Activated B cell treated with CpG ODN at 0.5 μM for 24 hours (primary cell): Measurements from ENCODE around the gene ICE2. TPM values are rescaled to one million over a fixed set of nuclear protein-coding genes. Genes with fewer than 3 reads are reported as not detected.
A peak's percentile ranks its signal among the peaks of the same experiment; 100 is the strongest.

ENCODE experiments used
- ATAC-seq: fragments of 200-7000 bp; cut with Tn5 transposase; one replicate; pipeline ENCODE4 v1.10.0; 2021; ENCODE audit warnings: low read depth, mild to moderate bottlenecking, moderate library complexity
- CTCF ChIA-PET: fragments of 350-600 bp; sonication (Branson Sonifier 250); formaldehyde crosslinking; loops from one replicate; lab custom pipeline; 2021; ENCODE audit warnings: antibody characterized with exemption; lab: Charles Lee
- POLR2A ChIA-PET: fragments of 350-600 bp; sonication (Branson Sonifier 250); formaldehyde crosslinking; loops from one replicate; lab custom pipeline; 2021; ENCODE audit warnings: antibody characterized with exemption; lab: Charles Lee
- DNase-seq: peaks from one replicate; pipeline ENCODE4 v3.0.0; 2022
- H3K27ac Mint-ChIP-seq: one replicate; pipeline ENCODE4 v1.8.0; 2020; ENCODE audit warnings: mixed read lengths
- H3K27me3 Mint-ChIP-seq: one replicate; pipeline ENCODE4 v1.8.0; 2021; ENCODE audit warnings: mixed read lengths
- H3K36me3 Mint-ChIP-seq: one replicate; pipeline ENCODE4 v1.8.0; 2021; ENCODE audit warnings: low read depth, mixed read lengths
- H3K4me1 Mint-ChIP-seq: one replicate; pipeline ENCODE4 v1.8.0; 2021; ENCODE audit warnings: mixed read lengths
- H3K4me3 Mint-ChIP-seq: one replicate; pipeline ENCODE4 v1.8.0; 2020; ENCODE audit warnings: mild to moderate bottlenecking, mixed read lengths
- H3K9me3 Mint-ChIP-seq: one replicate; pipeline ENCODE4 v1.8.0; 2020; ENCODE audit warnings: mixed read lengths
- intact Hi-C: fragments of 100-400 bp; cut with micrococcal nuclease; formaldehyde crosslinking; loops from one replicate; pipeline ENCODE4 v1.15.1; 2024
- total RNA-seq: library from RNA; stranded (reverse); gene quantifications from 2 replicates; pipeline ENCODE4 v1.2.3, GENCODE V29; 2022
- TF ChIP-seq, protein P1 (sequence below): fragments of 200-600 bp; IDR thresholded peaks from one replicate; pipeline ENCODE4 v1.8.0; 2022; ENCODE audit warnings: antibody characterized with exemption, mild to moderate bottlenecking

ICE2 gene
- total RNA-seq, 1 donor from 2014 or later: 78.0 TPM

DNA sequence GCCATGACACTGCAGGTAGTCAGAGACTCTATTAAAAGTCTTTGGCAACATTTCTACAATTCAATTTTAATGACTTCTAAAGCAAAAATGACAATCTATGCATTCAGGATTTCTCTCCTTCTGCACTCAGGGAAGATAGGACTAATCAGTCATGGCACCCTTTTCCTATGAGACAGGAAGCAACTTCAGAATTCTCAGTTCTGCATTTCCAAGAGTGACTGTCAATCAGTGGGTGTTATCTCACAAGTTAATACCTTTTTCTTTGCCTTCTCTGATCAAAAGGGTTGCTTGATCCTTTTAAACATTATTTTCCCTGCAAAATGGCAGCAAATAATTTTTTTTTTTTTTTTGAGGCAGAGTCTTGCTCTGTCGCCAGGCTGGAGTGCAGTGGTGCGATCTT, 7.8 kb upstream of the ICE2 start:
- H3K27ac Mint-ChIP-seq: no peak overlapping the region
- no peaks in the 10 kb centered on the region for H3K27me3 Mint-ChIP-seq
- peaks cover 19% of the 10 kb centered on the region for H3K4me1 Mint-ChIP-seq
- no peaks in the 10 kb centered on the region for H3K9me3 Mint-ChIP-seq
- ChIA-PET POLR2A (no interaction called here), CTCF (no interaction called here)
- intact Hi-C loops: no loop called here
- peaks cover 9% of the 10 kb centered on the region for H3K36me3 Mint-ChIP-seq
- no peak for ATAC-seq
- TF ChIP-seq, protein P1, sequence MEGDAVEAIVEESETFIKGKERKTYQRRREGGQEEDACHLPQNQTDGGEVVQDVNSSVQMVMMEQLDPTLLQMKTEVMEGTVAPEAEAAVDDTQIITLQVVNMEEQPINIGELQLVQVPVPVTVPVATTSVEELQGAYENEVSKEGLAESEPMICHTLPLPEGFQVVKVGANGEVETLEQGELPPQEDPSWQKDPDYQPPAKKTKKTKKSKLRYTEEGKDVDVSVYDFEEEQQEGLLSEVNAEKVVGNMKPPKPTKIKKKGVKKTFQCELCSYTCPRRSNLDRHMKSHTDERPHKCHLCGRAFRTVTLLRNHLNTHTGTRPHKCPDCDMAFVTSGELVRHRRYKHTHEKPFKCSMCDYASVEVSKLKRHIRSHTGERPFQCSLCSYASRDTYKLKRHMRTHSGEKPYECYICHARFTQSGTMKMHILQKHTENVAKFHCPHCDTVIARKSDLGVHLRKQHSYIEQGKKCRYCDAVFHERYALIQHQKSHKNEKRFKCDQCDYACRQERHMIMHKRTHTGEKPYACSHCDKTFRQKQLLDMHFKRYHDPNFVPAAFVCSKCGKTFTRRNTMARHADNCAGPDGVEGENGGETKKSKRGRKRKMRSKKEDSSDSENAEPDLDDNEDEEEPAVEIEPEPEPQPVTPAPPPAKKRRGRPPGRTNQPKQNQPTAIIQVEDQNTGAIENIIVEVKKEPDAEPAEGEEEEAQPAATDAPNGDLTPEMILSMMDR: no peak
- DNase-seq: no peak
- H3K4me3 Mint-ChIP-seq: no peak overlapping the region

DNA sequence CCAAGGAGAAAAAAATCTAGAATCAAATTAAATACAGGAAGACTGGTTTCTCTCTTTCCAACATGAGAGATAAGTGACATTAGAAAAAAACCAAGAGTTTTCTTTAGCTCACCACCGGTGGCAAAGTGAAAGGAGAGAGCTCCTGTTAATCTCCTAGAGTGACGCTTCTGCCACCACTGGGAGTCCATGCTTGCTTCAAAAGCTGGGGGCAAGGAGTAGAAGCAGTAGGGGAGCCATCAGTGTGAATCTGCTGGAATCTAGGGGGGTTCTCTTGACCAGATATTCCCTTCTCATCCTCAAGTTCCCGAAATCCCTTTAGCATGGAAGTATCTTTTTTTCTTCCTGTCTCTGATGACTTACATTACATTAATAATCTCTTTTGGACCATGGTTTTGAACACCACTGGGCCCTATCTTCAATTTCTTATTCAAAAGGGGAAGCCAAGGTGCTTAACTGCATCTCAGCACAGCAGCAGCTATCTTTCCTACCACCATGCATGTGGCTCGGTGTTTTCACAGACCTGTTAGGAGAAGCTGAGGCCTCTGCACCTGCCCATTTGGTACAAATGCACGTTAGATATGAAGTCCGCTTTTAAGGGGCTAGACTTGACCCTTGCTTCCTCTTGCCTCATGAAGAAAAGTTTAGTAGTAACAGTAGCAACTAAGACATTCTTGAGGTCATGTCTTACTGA, 6.6 kb upstream of the ICE2 start:
- ChIA-PET CTCF (no interaction called here), POLR2A (no interaction called here)
- Mint-ChIP-seq H3K36me3 (peaks cover 7% of the 10 kb centered on the region), H3K9me3 (no peaks in the 10 kb centered on the region), H3K27me3 (no peaks in the 10 kb centered on the region), H3K4me1 (peaks cover 24% of the 10 kb centered on the region), H3K4me3 (no peak overlapping the region), H3K27ac (no peak overlapping the region)
- ATAC-seq (no peak), DNase-seq (no peak)
- intact Hi-C loops: no loop called here
- TF ChIP-seq, protein P1: no peak

DNA sequence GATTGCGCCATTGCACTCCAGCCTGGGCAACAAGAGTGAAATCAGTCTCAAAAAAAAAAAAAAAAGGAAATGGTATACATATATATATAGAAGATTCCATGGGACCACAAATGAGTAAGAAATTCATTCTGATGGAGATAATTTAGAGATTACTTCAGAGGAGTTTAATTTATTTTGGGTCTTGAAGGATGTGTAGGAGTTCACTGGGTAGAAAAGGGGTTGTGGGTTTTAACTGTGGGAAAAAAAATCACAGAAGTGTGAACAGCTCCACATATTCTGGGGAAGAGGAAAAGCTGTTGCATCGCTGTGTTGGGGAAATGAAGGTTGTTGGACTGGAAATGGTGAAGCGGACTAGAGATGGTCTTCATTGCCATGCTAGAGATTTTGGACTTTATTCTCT, 4.1 kb upstream of the ICE2 start:
- no peak overlapping the region for H3K4me3 Mint-ChIP-seq
- ChIA-PET CTCF (no interaction called here), POLR2A (no interaction called here)
- no peaks in the 10 kb centered on the region for H3K9me3 Mint-ChIP-seq
- H3K4me1 Mint-ChIP-seq: peaks cover 44% of the 10 kb centered on the region
- TF ChIP-seq, protein P1: no peak
- intact Hi-C loops: no loop called here
- no peak overlapping the region for H3K27ac Mint-ChIP-seq
- H3K27me3 Mint-ChIP-seq: no peaks in the 10 kb centered on the region
- peaks cover 15% of the 10 kb centered on the region for H3K36me3 Mint-ChIP-seq
- ATAC-seq (no peak), DNase-seq (no peak)

DNA sequence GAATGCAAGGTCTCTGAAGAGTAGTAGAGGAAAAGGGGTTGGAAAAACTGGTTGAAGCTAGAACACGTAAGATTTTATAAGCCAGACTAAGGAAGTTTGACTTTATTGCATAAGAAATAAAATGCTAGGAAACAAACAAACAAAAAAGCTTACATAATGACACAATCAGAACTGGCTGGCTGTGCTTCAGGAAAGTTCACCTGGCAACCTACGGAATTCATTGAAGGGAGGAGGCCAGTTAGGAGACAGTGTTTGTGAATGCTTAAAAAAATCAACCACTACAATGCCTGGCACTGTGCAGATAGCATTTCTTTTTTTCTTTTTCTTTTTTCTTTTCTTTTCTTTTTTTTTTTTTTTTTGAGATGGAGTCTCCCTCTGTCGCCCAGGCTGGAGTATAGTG, 1.9 kb upstream of the ICE2 start:
- POLR2A ChIA-PET: interaction anchor here (1.6 kb wide), 1 partner anchor 83 kb away, joined by 6 read pairs; the partner anchor contains the start of gene ANXA2
- Mint-ChIP-seq H3K9me3 (no peaks in the 10 kb centered on the region), H3K36me3 (peaks cover 28% of the 10 kb centered on the region), H3K4me3 (no peak overlapping the region), H3K27ac (no peak overlapping the region), H3K4me1 (peaks cover 53% of the 10 kb centered on the region), H3K27me3 (no peaks in the 10 kb centered on the region)
- intact Hi-C loops: no loop called here
- ATAC-seq (no peak), DNase-seq (no peak)
- TF ChIP-seq, protein P1: no peak
- CTCF ChIA-PET: no interaction called here

DNA sequence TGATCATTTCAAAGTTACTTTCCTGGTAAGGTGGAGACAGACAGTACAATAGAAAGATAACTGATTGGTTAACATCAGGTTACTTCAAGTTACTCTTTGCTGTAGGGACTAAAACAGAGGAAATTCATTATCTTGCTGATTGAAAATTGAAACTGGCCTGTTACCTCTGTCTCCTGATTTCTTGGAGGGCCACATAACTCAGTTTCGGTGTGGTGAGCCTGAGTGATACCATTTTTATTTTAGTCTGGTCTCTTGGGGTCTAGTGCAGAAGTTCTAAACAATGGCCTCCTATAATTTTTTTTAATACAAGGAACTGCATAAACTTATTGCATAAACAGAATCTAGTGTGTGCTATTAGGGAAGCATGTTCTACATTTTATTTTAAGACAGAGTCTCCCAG, 1.2 kb upstream of the ICE2 start:
- Mint-ChIP-seq H3K4me1 (peaks cover 52% of the 10 kb centered on the region), H3K4me3 (peak overlapping the region; percentile 99), H3K27ac (peak overlapping the region; percentile 98), H3K36me3 (peaks cover 28% of the 10 kb centered on the region), H3K27me3 (no peaks in the 10 kb centered on the region), H3K9me3 (no peaks in the 10 kb centered on the region)
- CTCF ChIA-PET: no interaction called here
- ATAC-seq: no peak
- POLR2A ChIA-PET: interaction anchor here (0.5 to 2.9 kb wide), 5 partner anchors 29 to 1480 kb away, joined by 3 to 27 read pairs (median 4); partner anchors contain the start of genes ANXA2 and BNIP2
- intact Hi-C loops: no loop called here
- DNase-seq: no peak
- TF ChIP-seq, protein P1: no peak
